Hematopoietic multipotent progenitor cell treated with erythropoietin and hydrocortisone succinate and interleukin-3 and kit ligand, for 4 days (in vitro differentiated cells): ENCODE measurements around the gene USH1C.

Experiments
- DNase-seq: peaks from one replicate; pipeline ENCODE4 v3.0.0-alpha.2; 2015

USH1C gene

GRCh38 chr11:17543574-17544180 lies 539 bp downstream of the USH1C start:
- no peak for DNase-seq

GRCh38 chr11:17543041-17543440 lies 1.2 kb downstream of the USH1C start:
- no peak for DNase-seq

GRCh38 chr11:17542249-17542648 lies 2.0 kb downstream of the USH1C start:
- DNase-seq, result no peak

GRCh38 chr11:17541330-17541885 lies 2.8 kb downstream of the USH1C start:
- DNase-seq, result no peak

DNA sequence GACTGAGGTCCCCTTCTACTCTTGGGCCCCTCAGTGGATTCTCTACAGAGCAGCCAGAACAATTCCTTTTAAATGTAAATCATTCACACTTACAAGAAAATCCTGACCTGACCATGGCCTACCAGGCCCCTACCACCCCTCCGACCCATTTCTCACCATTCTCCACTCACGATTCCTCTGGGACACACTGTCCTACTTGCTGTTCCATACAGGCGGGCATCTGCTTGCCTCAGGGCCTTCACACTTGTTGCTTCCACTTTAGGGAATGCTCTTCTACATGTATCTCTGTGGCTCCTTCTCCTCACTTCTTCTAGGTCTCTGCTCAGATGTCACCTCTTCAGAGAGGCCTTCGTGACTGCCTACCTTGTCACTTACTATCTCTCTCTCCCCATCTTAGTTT lies 3.4 kb downstream of the USH1C start:
- no peak for DNase-seq

DNA sequence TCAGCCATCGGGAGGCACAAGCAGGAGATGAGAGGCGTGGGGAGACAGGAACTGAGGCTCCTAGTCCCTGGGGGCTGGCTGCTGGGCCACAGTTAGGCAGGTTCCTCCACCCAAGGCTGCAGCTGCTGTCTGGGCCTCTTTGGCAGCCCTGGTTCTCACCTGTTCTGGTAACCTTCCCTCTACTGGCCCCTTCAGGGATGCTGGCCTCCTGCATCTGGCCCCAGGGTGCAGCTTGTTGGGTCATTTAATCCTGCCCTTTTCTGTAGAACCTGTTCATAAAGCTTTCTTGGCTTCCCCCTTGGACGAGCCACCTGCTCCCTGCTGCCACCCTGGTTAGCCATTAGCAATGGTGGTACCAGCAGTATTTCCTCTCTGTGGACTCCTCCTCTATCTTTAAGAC lies 5.5 kb downstream of the USH1C start:
- no peak for DNase-seq

GRCh38 chr11:17538054-17538453 lies 6.2 kb downstream of the USH1C start:
- no peak for DNase-seq

DNA sequence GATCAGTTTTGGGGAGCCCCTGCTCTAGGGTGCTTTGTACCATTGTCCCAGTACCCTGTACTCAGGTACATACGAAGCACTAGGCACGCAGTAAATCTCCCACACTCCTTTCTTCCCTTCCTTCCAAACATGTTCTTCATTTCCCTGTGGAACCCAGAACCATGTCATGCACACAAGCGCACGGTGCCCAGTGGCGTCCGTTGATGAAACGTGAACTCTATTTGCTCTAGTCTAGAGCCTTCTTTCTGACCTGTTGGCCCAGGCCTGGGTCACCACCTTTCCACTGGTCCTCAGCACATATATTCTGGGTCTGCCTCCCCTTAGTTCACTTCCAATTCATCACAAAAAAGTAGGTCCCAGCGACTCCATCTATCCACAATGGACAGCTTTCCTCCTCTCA lies 7.0 kb downstream of the USH1C start:
- DNase-seq, result no peak

- DNase-seq, result no peak
Observed at GRCh38 chr11:17535488-17535887, 8.7 kb downstream of the USH1C start.

DNA sequence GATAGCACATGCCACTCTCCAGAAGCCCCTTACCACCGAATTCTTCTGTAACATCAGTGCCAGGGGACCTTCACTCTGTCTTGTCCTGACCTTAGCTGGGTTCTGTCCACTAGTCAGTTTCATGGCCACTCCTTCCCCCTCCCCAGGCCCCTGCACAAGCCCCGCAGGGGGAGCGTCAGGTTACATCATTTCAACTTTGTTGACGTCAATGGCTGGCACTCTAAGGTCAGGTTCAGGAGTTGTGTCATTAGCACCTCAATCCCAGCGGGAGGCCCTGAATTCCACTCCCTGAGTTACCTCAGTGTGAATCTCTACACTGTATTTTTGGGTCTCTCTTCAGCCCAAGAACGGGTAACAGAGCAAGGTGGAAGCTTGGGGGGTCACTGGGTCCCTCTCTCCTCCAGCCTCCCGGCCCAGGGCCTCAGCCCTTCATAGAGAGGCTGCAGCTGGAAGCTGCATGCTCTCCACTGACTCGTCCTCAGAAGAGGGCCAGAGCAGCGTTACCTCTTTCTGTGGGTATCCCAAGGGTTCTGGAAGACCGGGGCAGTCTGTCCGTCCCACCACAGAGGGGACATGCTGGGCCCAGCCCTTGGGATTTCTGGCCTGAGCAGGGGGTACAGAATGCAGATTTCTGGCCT lies 10.3 kb downstream of the USH1C start:
- DNase-seq, result no peak

DNA sequence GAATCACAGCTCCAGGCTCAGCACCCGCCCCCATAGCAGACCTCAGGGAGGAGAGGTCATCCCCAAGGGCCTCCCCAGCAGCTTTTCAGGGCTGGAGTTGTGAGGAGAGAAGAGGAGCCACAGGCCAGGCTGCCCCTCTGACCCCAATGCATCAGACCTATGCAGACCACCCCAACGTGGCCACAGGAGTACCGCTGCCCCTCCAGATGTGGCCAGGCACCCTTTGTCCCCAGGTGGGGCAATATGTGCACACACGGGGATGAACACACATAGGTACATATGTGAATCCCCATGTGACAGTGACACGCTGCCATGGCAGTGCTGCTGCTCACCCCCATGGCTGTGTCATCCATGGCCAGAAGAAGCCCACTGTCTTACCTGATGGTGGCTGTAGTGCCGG lies 10.9 kb downstream of the USH1C start:
- DNase-seq, result no peak

- no peak for DNase-seq
Observed at GRCh38 chr11:17532784-17533183, 11.4 kb downstream of the USH1C start.

- no peak for DNase-seq
Observed at GRCh38 chr11:17531636-17532113, 12.5 kb downstream of the USH1C start.

DNA sequence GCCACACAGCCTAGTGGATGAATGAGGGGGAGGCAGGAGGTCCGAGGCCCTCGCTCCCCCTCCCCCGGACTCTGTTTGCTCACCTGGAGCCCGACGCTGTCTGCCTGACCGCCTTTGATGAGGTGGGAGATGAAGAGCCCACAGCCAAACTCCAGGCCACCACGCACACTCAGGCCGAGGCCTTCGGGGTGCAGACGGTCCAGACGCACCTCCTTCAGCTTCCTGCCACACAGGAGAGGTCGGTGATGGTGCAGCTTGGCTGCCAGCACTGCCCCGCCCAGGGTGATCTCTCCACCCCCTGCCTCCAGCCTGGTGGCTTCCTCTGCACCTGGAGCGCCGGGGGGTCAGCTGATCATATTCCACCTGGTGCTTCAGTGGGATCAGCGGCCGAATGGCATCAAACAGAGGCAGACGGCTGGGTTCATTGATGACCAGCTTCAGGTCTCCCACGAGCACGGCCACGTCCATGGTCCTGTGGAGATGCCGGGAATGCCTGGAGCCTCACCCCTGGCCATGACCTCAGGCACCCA lies 13.1 kb downstream of the USH1C start:
- DNase-seq, result no peak

DNA sequence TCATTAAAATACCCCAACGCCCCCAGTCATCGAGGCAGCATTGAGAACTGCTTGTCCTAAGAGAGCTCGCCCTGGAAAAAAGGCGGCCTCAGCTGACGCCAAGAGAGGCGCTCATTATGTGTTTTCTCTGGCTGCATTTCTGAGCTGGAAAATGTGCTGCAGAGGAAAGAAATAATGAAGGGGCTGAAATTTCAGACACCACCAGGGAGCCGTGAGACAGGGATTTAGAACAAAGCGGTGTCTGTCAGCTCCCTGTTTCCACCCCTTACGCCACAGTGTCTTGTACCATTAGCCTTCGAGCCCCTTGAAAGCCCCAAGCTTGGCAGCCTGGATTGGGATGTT lies 14.4 kb downstream of the USH1C start:
- no peak for DNase-seq

DNA sequence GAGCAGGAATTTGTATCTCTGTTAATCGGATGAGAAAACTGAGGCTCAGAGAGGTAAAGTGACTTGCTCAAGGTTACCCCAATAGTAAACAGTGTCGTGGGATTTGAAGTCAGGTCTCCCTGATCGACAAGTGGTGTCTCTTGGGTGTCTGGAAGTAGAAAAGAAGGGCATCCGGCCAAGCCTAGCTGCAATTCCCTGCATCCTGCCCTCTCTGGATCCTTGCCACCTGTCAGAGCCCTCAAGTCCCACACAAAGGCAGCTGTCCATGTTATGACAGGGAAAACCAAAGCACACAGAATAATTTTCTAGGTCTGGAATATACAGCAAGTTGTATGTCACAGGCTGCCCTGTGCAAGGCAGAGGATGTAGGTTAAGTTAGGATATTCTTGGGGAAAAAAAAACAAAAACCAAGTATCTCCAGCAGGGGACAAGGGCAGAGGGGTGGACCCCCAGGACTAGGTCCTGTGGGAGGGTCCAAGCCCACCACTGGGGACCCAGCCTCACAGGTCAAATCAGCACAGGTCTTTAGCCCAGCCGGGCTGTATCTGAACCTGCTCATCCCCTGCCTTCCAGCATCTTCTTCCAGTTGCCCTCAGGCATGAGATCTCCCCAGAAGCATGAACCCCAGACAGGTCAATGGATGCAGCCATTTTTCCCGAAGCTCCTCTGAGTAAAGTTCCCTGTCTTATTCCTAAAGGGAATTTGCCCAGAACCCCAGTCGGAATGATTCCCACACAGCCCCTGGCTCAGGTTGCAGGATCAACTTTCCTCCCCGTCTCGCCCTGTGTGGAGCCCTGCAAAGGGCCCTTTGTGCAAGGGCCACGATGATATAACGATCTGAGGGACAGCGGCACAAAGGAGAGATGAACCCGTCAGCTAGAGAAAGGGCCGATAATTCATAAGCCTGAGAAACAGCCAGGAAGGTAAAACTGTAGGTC lies 15.0 kb downstream of the USH1C start:
- no peak for DNase-seq

DNA sequence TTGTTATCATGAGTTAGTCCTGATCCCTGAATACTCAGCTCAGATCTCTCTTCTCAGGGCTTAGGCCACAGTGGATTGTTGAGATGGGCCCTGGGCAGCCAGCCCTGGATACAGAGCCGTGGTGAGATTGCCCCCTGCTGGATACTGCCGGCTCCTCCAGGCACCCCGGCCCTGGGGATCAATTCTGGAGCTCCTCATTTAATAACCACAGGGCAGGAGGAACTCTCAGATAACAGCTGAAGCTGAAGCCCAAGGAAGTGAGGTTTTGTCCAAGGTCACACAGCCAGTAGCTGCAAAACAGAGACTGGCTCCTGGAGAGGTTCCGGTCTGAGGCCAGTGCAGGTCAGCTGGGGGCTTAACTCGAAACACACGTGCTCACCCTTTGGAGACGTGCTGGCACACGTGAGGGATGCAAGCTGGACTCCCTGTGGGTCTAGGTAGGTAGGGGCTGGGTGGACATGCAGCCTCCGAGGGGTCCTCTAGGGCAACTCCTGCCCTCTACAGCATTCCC lies 16.0 kb downstream of the USH1C start:
- peak; percentile 83 for DNase-seq

DNA sequence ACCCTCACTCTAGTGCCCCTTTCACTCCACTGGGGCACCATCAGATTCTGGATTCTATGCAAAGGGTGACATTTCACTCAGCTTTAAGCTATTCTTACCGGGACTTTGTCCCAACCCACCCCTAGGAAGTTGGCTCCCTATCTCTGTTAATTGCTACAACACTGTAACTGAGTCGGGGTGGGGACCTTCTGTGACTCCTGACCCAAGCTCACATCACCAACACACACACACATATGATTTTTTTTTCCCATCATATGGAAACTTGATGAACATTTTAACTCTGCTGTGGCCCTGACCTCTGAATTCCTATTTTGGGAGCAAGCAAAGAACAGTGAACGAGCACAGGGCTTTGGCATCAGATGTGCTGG lies 16.6 kb downstream of the USH1C start:
- DNase-seq, result no peak

- DNase-seq, result no peak
Observed at GRCh38 chr11:17526931-17527627, 17.1 kb downstream of the USH1C start.

DNA sequence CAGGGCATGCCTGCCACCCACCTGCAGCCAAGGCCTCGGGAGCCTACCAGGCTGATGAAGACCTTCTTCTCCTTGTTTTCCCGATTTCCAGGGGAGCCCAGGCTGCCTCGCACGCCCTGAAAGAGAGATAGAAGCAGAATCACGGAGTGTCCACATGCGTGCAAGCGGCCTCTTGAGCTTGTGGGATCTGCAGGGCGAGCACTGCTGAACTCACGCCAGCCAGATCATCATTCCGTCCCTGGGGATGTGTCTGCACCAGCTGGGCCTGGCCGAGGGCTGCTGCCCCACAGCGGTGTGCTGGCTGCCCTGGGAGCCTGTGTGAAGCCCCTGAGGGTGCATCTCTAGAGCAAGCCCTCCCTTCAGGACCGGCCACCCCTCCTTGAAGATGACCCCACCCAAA lies 17.9 kb downstream of the USH1C start:
- DNase-seq, result no peak

- no peak for DNase-seq
Observed at GRCh38 chr11:17525570-17525969, 18.6 kb downstream of the USH1C start.

DNA sequence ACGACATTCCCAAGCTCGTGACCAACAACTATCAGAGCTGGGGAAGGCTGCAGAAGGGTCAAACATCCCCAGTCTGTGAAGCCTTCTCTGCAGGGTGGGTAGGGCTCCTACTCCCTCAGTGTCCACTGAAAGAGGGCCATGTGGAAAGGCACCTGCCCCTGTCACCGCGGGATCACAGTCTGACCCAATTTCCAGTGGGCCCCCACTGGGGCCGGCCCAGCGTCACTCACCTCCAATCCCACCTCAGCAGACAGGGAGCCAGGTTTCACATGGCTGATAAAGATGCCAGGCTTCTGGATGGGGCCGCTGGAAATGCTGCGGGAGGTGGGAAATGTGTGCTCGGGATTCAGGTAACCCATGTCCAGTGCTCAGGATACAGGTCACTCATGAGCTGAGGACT lies 20.0 kb downstream of the USH1C start:
- no peak for DNase-seq

DNA sequence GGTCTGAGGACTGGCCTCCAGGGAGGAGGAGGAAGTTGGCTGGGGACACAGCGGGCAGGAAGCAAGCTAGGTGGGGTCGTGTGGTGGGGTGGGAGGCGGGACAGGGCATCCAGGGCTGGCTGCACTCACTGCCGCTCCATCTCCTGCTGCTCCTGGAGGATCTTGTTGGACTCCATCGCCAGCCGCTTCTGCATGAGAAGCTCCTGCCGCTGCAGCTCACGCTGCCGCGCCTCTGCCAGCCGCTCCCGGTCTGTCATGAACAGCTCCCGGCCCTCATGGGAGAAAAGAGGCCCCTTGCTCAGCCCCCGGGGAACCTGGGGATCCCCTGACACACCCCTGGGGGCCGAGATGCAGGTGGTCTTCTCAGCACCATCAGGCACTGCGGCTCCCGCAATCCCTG lies 21.6 kb downstream of the USH1C start:
- no peak for DNase-seq
